NCI-H82 treated with DMSO at 0.1 percent for 48 hours (cell line): ENCODE data around the gene HBS1L.
A peak's percentile ranks its signal among the peaks of the same experiment; 100 is the strongest.
"Not testable (repeated sequence)": the region's sequence is repeated elsewhere in the genome, so short reads cannot be mapped to it uniquely, and the experiment has no call there.

Experiments
- DNase-seq: peaks from one replicate; lab custom pipeline; 2025; ENCODE audit not compliant: unreplicated experiment; lab: John Stamatoyannopoulos, UW

The HBS1L gene

GRCh38 chr6:135075018-135075417 is 20.4 kb upstream of the HBS1L start:
- DNase-seq: no peak

- DNase-seq: no peak
Observed at GRCh38 chr6:135073756-135074393, 19.3 kb upstream of the HBS1L start.

GRCh38 chr6:135073217-135073616 is 18.6 kb upstream of the HBS1L start:
- DNase-seq: no peak

GRCh38 chr6:135072753-135073152 is 18.1 kb upstream of the HBS1L start:
- DNase-seq: no peak

- DNase-seq: no peak
Observed at GRCh38 chr6:135071541-135071940, 16.9 kb upstream of the HBS1L start.

GRCh38 chr6:135067911-135068310 is 13.3 kb upstream of the HBS1L start:
- DNase-seq: no peak

- no peak for DNase-seq
Observed at GRCh38 chr6:135066806-135067205, 12.2 kb upstream of the HBS1L start.

- DNase-seq: no peak
Observed at GRCh38 chr6:135066397-135066796, 11.8 kb upstream of the HBS1L start.

- no peak for DNase-seq
Observed at GRCh38 chr6:135064586-135064985, 10.0 kb upstream of the HBS1L start.

GRCh38 chr6:135063926-135064325 is 9.3 kb upstream of the HBS1L start:
- no peak for DNase-seq

GRCh38 chr6:135062735-135063134 is 8.1 kb upstream of the HBS1L start:
- DNase-seq: peak; percentile 83

- no peak for DNase-seq
Observed at GRCh38 chr6:135060076-135060475, 5.5 kb upstream of the HBS1L start.

- not testable (repeated sequence) for DNase-seq
Observed at GRCh38 chr6:135058299-135058698, 3.7 kb upstream of the HBS1L start.

- no peak for DNase-seq
Observed at GRCh38 chr6:135056632-135057031, 2.0 kb upstream of the HBS1L start.

GRCh38 chr6:135054226-135054568 is 425 bp downstream of the HBS1L start:
- no peak for DNase-seq

- no peak for DNase-seq
Observed at GRCh38 chr6:135053406-135053805, 1.2 kb downstream of the HBS1L start.

GRCh38 chr6:135052939-135053338 is 1.7 kb downstream of the HBS1L start:
- DNase-seq: no peak

GRCh38 chr6:135048915-135049314 is 5.7 kb downstream of the HBS1L start:
- no peak for DNase-seq

GRCh38 chr6:135047336-135047735 is 7.3 kb downstream of the HBS1L start:
- no peak for DNase-seq

GRCh38 chr6:135046912-135047311 is 7.7 kb downstream of the HBS1L start:
- DNase-seq: no peak

GRCh38 chr6:135044639-135045038 is 10.0 kb downstream of the HBS1L start:
- DNase-seq: no peak

- no peak for DNase-seq
Observed at GRCh38 chr6:135043846-135044245, 10.8 kb downstream of the HBS1L start.

GRCh38 chr6:135043364-135043763 is 11.3 kb downstream of the HBS1L start:
- no peak for DNase-seq

GRCh38 chr6:135038335-135038734 is 16.3 kb downstream of the HBS1L start:
- DNase-seq: no peak
